ENCODE measurements around the gene ERCC8.

GRCh38 chr5:60852940-60853339 lies 91.9 kb downstream of the ERCC8 start:
- no peak for TF ChIP-seq CTCF (IDR thresholded peaks at IDR 0.05)
- no peak for TF ChIP-seq POLR2A (IDR thresholded peaks at IDR 0.05)

All from lower leg skin (tissue), 3 donors.